Fibroblast of peridontal ligament (primary cell): ENCODE measurements around the gene KCNK15.
"Not testable (repeated sequence)": the region's sequence is repeated elsewhere in the genome, so short reads cannot be mapped to it uniquely, and the experiment has no call there.

Experiments used
- DNase-seq: peaks from one replicate; pipeline ENCODE4 v3.0.0-alpha.2; 2010; ENCODE audit errors: extremely low read depth

Gene KCNK15

GRCh38 chr20:44758247-44759101, 12.8 kb downstream of the KCNK15 start:
- no peak for DNase-seq

- DNase-seq, result no peak
Measured at GRCh38 chr20:44759595-44759994, 13.9 kb downstream of the KCNK15 start.

GRCh38 chr20:44761423-44761822, 15.8 kb downstream of the KCNK15 start:
- DNase-seq, result peak; percentile 2

GRCh38 chr20:44762466-44763140, 16.9 kb downstream of the KCNK15 start:
- DNase-seq, result no peak

- not testable (repeated sequence) for DNase-seq
Measured at GRCh38 chr20:44763798-44764197, 18.1 kb downstream of the KCNK15 start.

GRCh38 chr20:44765091-44765490, 19.4 kb downstream of the KCNK15 start:
- DNase-seq, result no peak

GRCh38 chr20:44765701-44766347, 20.2 kb downstream of the KCNK15 start:
- DNase-seq, result peak; percentile 40

GRCh38 chr20:44768256-44768655, 22.6 kb downstream of the KCNK15 start:
- DNase-seq, result no peak

GRCh38 chr20:44768854-44769480, 23.3 kb downstream of the KCNK15 start:
- no peak for DNase-seq

GRCh38 chr20:44769481-44769863, 23.8 kb downstream of the KCNK15 start:
- no peak for DNase-seq

- DNase-seq, result no peak
Measured at GRCh38 chr20:44770484-44771171, 25.0 kb downstream of the KCNK15 start.

GRCh38 chr20:44771172-44771535, 25.5 kb downstream of the KCNK15 start:
- DNase-seq, result no peak

- DNase-seq, result no peak
Measured at GRCh38 chr20:44772636-44773035, 27.0 kb downstream of the KCNK15 start.

- no peak for DNase-seq
Measured at GRCh38 chr20:44773070-44773829, 27.6 kb downstream of the KCNK15 start.

GRCh38 chr20:44776980-44777379, 31.3 kb downstream of the KCNK15 start:
- DNase-seq, result peak; percentile 26

GRCh38 chr20:44780226-44780625, 34.6 kb downstream of the KCNK15 start:
- peak; percentile 62 for DNase-seq

GRCh38 chr20:44781118-44781517, 35.5 kb downstream of the KCNK15 start:
- DNase-seq, result no peak

- DNase-seq, result no peak
Measured at GRCh38 chr20:44781791-44782190, 36.1 kb downstream of the KCNK15 start.

GRCh38 chr20:44784688-44785087, 39.0 kb downstream of the KCNK15 start:
- no peak for DNase-seq

- no peak for DNase-seq
Measured at GRCh38 chr20:44785768-44786167, 40.1 kb downstream of the KCNK15 start.

GRCh38 chr20:44787299-44787698, 41.6 kb downstream of the KCNK15 start:
- DNase-seq, result no peak
